Measurements from ENCODE around the gene GLRX5.

GLRX5 gene

GRCh38 chr14:95533391-95533821 is 1.4 kb upstream of the GLRX5 start:
- no peak for DNase-seq (ENCODE audit: low read depth, low spot score)

- DNase-seq (ENCODE audit: low read depth, low spot score), result no peak
These were observed 1.0 kb upstream of the GLRX5 start for GRCh38 chr14:95533822-95534221.

GRCh38 chr14:95535226-95536021 is 574 bp downstream of the GLRX5 start:
- DNase-seq (ENCODE audit: low read depth, low spot score), result no peak

GRCh38 chr14:95536036-95536593 is 1.3 kb downstream of the GLRX5 start:
- DNase-seq (ENCODE audit: low read depth, low spot score), result no peak

GRCh38 chr14:95536671-95537070 is 1.8 kb downstream of the GLRX5 start:
- no peak for DNase-seq (ENCODE audit: low read depth, low spot score)

GRCh38 chr14:95537298-95538089 is 2.6 kb downstream of the GLRX5 start:
- DNase-seq (ENCODE audit: low read depth, low spot score), result no peak

- no peak for DNase-seq (ENCODE audit: low read depth, low spot score)
These were observed 4.1 kb downstream of the GLRX5 start for GRCh38 chr14:95538801-95539509.

GRCh38 chr14:95540236-95540855 is 5.5 kb downstream of the GLRX5 start:
- DNase-seq (ENCODE audit: low read depth, low spot score), result no peak

GRCh38 chr14:95541346-95541745 is 6.5 kb downstream of the GLRX5 start:
- DNase-seq (ENCODE audit: low read depth, low spot score), result no peak

- DNase-seq (ENCODE audit: low read depth, low spot score), result no peak
These were observed 7.4 kb downstream of the GLRX5 start for GRCh38 chr14:95541932-95542930.

- DNase-seq (ENCODE audit: low read depth, low spot score), result no peak
These were observed 8.2 kb downstream of the GLRX5 start for GRCh38 chr14:95543021-95543420.

GRCh38 chr14:95544588-95544987 is 9.7 kb downstream of the GLRX5 start:
- DNase-seq (ENCODE audit: low read depth, low spot score), result no peak

- no peak for DNase-seq (ENCODE audit: low read depth, low spot score)
These were observed 10.8 kb downstream of the GLRX5 start for GRCh38 chr14:95545515-95546168.

- DNase-seq (ENCODE audit: low read depth, low spot score), result no peak
These were observed 12.4 kb downstream of the GLRX5 start for GRCh38 chr14:95547272-95547625.

- DNase-seq (ENCODE audit: low read depth, low spot score), result no peak
These were observed 12.9 kb downstream of the GLRX5 start for GRCh38 chr14:95547626-95548327.

GRCh38 chr14:95548328-95548929 is 13.6 kb downstream of the GLRX5 start:
- DNase-seq (ENCODE audit: low read depth, low spot score), result no peak

GRCh38 chr14:95549656-95550585 is 15.1 kb downstream of the GLRX5 start:
- no peak for DNase-seq (ENCODE audit: low read depth, low spot score)

- no peak for DNase-seq (ENCODE audit: low read depth, low spot score)
These were observed 16.6 kb downstream of the GLRX5 start for GRCh38 chr14:95551435-95551834.

All from activated CD4-positive, CD25-positive, alpha-beta regulatory T cell treated with anti-CD3 and anti-CD28 coated beads, Interleukin-2, amount 50 U/mL, for 16 hours (primary cell).